ENCODE results near the gene AMN.

DNA sequence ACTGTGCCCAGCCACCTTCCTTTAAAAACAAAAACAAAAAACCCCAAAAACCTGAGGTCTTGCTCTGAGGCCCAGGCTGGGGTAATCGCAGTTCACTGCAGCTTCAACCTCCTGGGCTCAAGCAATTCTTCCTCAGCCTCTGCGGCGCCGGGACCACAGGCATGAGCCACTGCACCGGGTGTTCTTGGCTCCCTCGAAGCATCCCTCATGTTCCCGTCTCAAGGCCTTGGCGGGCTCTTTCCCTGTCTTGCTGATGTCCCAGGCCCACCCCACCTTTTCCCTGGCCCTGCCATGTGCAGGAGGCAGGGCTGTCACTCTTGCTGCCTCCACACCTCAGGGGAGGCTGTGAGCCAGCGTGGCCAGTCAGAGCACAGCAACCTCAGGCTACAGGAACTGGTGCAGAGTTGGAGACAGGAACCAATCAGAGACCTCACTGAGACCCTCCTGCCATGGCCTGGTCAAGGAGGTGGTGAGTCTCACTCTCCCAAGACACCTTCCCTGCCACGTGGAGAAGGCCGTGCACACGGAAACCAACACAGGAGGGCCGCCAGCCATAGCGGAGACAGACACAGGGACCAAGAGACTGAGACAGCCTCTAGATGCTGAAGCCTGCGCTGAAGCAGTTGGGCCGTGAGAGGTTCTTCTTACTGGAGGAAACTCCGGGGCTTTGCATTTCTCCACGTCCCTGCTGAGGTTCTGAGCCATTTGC lies 6.0 kb upstream of the AMN start:
- TF ChIP-seq, protein P1, sequence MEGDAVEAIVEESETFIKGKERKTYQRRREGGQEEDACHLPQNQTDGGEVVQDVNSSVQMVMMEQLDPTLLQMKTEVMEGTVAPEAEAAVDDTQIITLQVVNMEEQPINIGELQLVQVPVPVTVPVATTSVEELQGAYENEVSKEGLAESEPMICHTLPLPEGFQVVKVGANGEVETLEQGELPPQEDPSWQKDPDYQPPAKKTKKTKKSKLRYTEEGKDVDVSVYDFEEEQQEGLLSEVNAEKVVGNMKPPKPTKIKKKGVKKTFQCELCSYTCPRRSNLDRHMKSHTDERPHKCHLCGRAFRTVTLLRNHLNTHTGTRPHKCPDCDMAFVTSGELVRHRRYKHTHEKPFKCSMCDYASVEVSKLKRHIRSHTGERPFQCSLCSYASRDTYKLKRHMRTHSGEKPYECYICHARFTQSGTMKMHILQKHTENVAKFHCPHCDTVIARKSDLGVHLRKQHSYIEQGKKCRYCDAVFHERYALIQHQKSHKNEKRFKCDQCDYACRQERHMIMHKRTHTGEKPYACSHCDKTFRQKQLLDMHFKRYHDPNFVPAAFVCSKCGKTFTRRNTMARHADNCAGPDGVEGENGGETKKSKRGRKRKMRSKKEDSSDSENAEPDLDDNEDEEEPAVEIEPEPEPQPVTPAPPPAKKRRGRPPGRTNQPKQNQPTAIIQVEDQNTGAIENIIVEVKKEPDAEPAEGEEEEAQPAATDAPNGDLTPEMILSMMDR (IDR thresholded peaks at IDR 0.05; ENCODE audit: low read length) = no peak
- no peak for TF ChIP-seq EZH2 (optimal IDR thresholded peaks at IDR 0.05; ENCODE audit: low read depth, low read length)

Data from MM.1S (cell line).